CD4-positive, alpha-beta T cell (primary cell): ENCODE data around the gene NR2C2AP. TPM values are rescaled to one million over a fixed set of nuclear protein-coding genes. Genes with fewer than 3 reads are reported as not detected.
"Not testable (repeated sequence)": the region's sequence is repeated elsewhere in the genome, so short reads cannot be mapped to it uniquely, and the experiment has no call there.

Experiments used
- ATAC-seq: fragments of 200-7000 bp; cut with Tn5 transposase; one replicate; pipeline ENCODE4 v1.10.0; 2022; ENCODE audit warnings: mild to moderate bottlenecking; ENCODE audit not compliant: poor library complexity
- CTCF ChIA-PET: fragments of 350-600 bp; sonication (Branson Sonifier 250); formaldehyde crosslinking; loops from one replicate; lab custom pipeline; 2021; ENCODE audit warnings: antibody characterized with exemption, inconsistent platforms; lab: Charles Lee
- POLR2A ChIA-PET: fragments of 350-600 bp; sonication (Branson Sonifier 250); formaldehyde crosslinking; loops from one replicate; lab custom pipeline; 2021; ENCODE audit warnings: antibody characterized with exemption, inconsistent platforms; lab: Charles Lee
- DNase-seq, 14 experiments: peaks; one replicate each; pipeline ENCODE4 v3.0.0-alpha.2; 2013 to 2020; ENCODE audit warnings: mixed read lengths in 2 of 14
- H3K27ac ChIP-seq, 2 donors: one replicate each; pipeline versions ENCODE4 v1.5.1 to v1.7.0; 2013; ENCODE audit warnings: low read length in 2 of 2, low read depth in 1 of 2, mild to moderate bottlenecking in 1 of 2
- H3K27me3 ChIP-seq, 2 experiments: 1 replicate in 1 of 2; 2 replicates in 1 of 2; pipeline versions ENCODE4 v1.6.1 to v1.7.0; 2013; ENCODE audit warnings: low read length in 2 of 2, control low read depth in 1 of 2, mild to moderate bottlenecking in 1 of 2, moderate library complexity in 1 of 2; ENCODE audit not compliant: insufficient read depth in 2 of 2, control insufficient read depth in 1 of 2
- H3K36me3 ChIP-seq: one replicate; pipeline ENCODE4 v1.6.1; 2013; ENCODE audit warnings: low read length, control low read depth; ENCODE audit not compliant: insufficient read depth
- H3K4me1 ChIP-seq: one replicate; pipeline ENCODE4 v1.6.1; 2013; ENCODE audit warnings: low read length, control low read depth; ENCODE audit not compliant: insufficient read depth
- H3K4me3 ChIP-seq: one replicate; pipeline ENCODE4 v1.5.1; 2013; ENCODE audit warnings: mild to moderate bottlenecking, low read length, moderate library complexity
- H3K9me3 ChIP-seq, 2 experiments: 1 replicate in 1 of 2; 2 replicates in 1 of 2; pipeline versions ENCODE4 v1.6.1 to v1.7.0; 2013; ENCODE audit warnings: low read length in 2 of 2, mild to moderate bottlenecking in 2 of 2, control low read depth in 1 of 2, moderate library complexity in 1 of 2; ENCODE audit not compliant: control insufficient read depth in 1 of 2, insufficient read depth in 1 of 2
- H3K27ac Mint-ChIP-seq: one replicate; pipeline ENCODE4 v1.8.0; 2020; ENCODE audit warnings: mixed read lengths
- H3K27me3 Mint-ChIP-seq: one replicate; pipeline ENCODE4 v1.8.0; 2021; ENCODE audit warnings: mixed read lengths
- H3K36me3 Mint-ChIP-seq: one replicate; pipeline ENCODE4 v1.8.0; 2021; ENCODE audit warnings: low read depth, mixed read lengths
- H3K4me1 Mint-ChIP-seq: one replicate; pipeline ENCODE4 v1.8.0; 2021; ENCODE audit warnings: low read depth, mixed read lengths
- H3K4me3 Mint-ChIP-seq: one replicate; pipeline ENCODE4 v1.8.0; 2020; ENCODE audit warnings: mild to moderate bottlenecking, mixed read lengths
- H3K9me3 Mint-ChIP-seq: one replicate; pipeline ENCODE4 v1.8.0; 2020; ENCODE audit warnings: mixed read lengths
- CTCF ChIP-seq: fragments of 200-600 bp; IDR thresholded peaks from one replicate; pipeline ENCODE4 v1.8.0; 2022; ENCODE audit warnings: antibody characterized with exemption, mild to moderate bottlenecking
- intact Hi-C, 2 experiments: fragments of 100-400 bp; cut with DNase I in 1 of 2; cut with micrococcal nuclease in 1 of 2; formaldehyde crosslinking; loops; one replicate each; pipeline versions ENCODE4 v1.15.1 to v1.9.0; 2023 to 2025; cut with DNase I, micrococcal nuclease
- total RNA-seq, 174 experiments: library from RNA in 2 of 174; stranded (reverse) in 2 of 174; gene quantifications; one replicate each; pipeline ENCODE4 v1.2.3 and lab custom pipeline; 2021 to 2026

NR2C2AP gene
- total RNA-seq, 2 experiments from 2014 or later: 10.5 to 11.5 TPM

- no peaks in the 10 kb centered on the region for H3K27me3 ChIP-seq
- TF ChIP-seq CTCF: no peak
- ChIA-PET POLR2A (no interaction called here), CTCF (no interaction called here)
- Mint-ChIP-seq H3K36me3 (peaks cover 42% of the 10 kb centered on the region), H3K4me1 (no peaks in the 10 kb centered on the region), H3K9me3 (no peaks in the 10 kb centered on the region), H3K4me3 (no peak overlapping the region), H3K27me3 (no peaks in the 10 kb centered on the region), H3K27ac (no peak overlapping the region)
- intact Hi-C loops: no loop called here
- ATAC-seq (no peak), DNase-seq (no peak)
- no peak overlapping the region for H3K4me3 ChIP-seq
- H3K4me1 ChIP-seq: no peaks in the 10 kb centered on the region
- H3K27ac ChIP-seq: no peak overlapping the region
- H3K36me3 ChIP-seq: peaks cover 60% of the 10 kb centered on the region
- H3K9me3 ChIP-seq: no peaks in the 10 kb centered on the region
These were observed 23.4 kb downstream of the NR2C2AP start for GRCh38 chr19:19179548-19180441.

- Mint-ChIP-seq H3K36me3 (peaks cover 30% of the 10 kb centered on the region), H3K27ac (no peak overlapping the region), H3K27me3 (no peaks in the 10 kb centered on the region), H3K9me3 (no peaks in the 10 kb centered on the region), H3K4me3 (no peak overlapping the region), H3K4me1 (no peaks in the 10 kb centered on the region)
- no peak for TF ChIP-seq CTCF
- no peak overlapping the region for H3K27ac ChIP-seq
- POLR2A ChIA-PET: no interaction called here
- ATAC-seq: no peak
- intact Hi-C loops: no loop called here
- H3K4me1 ChIP-seq: no peaks in the 10 kb centered on the region
- H3K4me3 ChIP-seq: no peak overlapping the region
- CTCF ChIA-PET: no interaction called here
- DNase-seq: no peak
- no peaks in the 10 kb centered on the region for H3K27me3 ChIP-seq
- peaks cover 46% of the 10 kb centered on the region for H3K36me3 ChIP-seq
- H3K9me3 ChIP-seq: no peaks in the 10 kb centered on the region
These were observed 26.3 kb downstream of the NR2C2AP start for GRCh38 chr19:19176950-19177349.

- H3K27me3 Mint-ChIP-seq, intact Hi-C loops, H3K27ac ChIP-seq, DNase-seq, H3K4me3 Mint-ChIP-seq, H3K27ac Mint-ChIP-seq, H3K9me3 Mint-ChIP-seq, POLR2A ChIA-PET, H3K9me3 ChIP-seq, ATAC-seq, H3K27me3 ChIP-seq, H3K4me3 ChIP-seq: not testable (repeated sequence)
- Histone ChIP-seq H3K4me1 (peaks cover 14% of the 10 kb centered on the region), H3K36me3 (peaks cover 18% of the 10 kb centered on the region)
- peaks cover 21% of the 10 kb centered on the region for H3K4me1 Mint-ChIP-seq
- H3K36me3 Mint-ChIP-seq: peaks cover 18% of the 10 kb centered on the region
- CTCF ChIA-PET: interaction anchor here (2.3 kb wide), 1 partner anchor 27 kb away, joined by 9 read pairs; no protein-coding TSS in a partner anchor
These were observed 30.0 kb downstream of the NR2C2AP start for GRCh38 chr19:19173243-19173642.
